HG02623 (cell line): ENCODE results near the gene MRPL1.
A peak's percentile ranks its signal among the peaks of the same experiment; 100 is the strongest.
"Not testable (repeated sequence)": the region's sequence is repeated elsewhere in the genome, so short reads cannot be mapped to it uniquely, and the experiment has no call there.

Source experiments
- ATAC-seq: cut with Tn5 transposase; IDR thresholded peaks from one replicate; pipeline ENCODE4 v1.9.1; 2021; ENCODE audit warnings: moderate library complexity; ENCODE audit not compliant: unreplicated experiment

MRPL1 gene

DNA sequence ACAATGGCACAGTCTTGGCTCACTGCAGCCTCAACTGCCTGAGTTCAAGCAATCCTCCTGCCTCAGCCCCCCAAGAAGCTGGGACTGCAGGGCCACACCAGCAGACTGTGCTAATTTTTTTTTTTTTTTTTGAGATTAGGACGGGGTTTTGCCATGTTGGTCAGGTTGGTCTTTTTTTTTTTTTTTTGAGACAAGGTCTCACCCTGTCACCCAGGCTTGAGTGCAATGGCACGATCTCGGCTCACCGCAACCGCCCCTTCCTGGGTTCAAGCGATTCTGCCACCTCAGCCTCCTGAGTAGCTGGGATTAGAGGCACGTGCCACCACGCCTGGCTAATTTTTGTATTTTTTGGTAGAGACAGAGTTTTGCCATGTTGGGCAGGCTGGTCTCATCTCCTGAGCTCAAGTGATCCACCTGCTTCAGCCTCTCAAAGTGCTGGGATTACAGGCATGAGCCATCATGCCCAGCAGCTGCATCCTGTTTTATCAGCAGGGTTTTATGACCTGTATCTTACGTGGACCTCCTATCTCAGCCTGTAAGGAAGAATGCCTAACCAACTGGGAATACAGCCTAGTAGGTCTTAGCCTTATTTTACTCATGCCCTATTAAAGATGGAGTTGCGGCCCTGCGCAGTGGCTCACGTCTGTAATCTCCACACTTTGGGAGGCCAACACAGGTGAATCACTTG, 13.2 kb upstream of the MRPL1 start:
- no peak for ATAC-seq

DNA sequence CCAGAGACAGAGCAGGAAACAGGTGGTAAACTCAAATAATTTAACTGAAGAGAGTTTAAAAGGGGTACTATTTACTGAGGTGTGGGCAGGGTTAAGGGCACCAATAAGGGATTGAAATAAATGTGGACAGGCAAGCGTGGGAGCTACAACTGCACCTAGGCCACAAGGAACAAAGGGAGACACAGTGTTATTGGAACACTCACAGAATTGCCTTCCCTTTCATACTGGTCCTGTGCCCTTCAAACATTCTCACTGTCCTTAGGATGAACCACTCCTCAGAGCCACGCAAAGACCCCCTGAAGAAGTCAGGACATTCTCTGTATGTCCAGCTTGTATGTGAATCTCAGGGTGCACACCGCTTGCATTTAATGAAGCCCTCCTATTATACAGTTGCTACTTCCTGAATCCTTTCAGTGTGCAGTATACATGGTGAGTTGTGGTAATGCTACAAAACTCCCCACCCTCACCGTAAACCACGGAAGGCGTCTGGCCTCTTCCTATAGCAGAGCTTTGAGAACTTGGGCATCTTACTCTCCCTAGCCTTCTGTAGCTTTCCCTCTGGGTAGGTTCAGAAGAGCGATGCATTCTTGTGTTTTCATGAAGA, 9.6 kb upstream of the MRPL1 start:
- ATAC-seq = peak; percentile 99

DNA sequence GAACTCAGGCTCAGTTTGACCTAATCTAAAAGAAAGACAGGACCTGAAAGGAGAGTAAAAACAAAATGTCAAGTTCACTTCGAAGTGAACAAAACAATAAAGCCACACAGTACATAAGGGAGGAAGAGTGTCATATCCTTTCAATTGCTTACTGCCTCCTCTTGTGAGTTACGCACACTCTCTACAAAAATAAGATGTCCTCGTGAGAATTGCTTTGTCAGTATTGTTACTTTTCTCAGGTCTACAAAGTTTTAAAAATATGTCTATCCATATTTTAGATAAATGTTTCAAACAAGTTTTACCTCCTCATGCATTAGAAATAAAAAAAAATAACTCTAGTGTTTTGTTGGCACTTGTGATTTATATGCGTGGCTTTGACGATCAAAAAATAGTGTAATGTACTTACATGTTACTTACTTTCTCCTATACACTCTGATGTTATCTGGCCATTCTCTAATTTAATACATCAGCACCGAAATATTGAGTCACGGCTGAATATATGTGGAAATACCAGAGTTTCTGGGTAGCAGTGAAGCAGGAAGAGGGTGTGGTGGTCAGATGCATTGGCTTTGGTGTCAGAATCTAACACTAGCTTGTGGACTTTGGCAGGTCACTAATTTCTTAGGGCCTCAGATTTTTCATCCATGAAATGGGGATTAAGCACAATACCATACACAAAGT, 8.1 kb upstream of the MRPL1 start:
- ATAC-seq = no peak

DNA sequence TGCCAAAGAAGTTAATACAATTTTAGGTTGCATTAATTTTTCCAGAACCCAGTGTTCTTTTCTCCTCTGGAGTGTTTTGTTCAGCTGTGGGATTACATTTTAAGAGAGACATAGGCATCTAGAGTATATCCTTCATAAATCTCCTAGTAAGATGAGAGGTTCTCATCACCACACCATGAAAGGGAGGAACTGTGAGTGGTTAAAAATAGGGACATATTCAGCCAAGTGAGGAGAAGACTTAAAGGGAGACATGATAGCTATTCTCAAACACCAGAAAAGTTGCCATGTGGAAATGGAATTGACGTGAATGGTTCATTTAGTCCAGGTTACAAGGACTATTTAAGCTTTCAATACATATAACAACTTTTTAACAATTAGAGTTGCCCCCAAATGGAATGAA, 6.5 kb upstream of the MRPL1 start:
- ATAC-seq = no peak

DNA sequence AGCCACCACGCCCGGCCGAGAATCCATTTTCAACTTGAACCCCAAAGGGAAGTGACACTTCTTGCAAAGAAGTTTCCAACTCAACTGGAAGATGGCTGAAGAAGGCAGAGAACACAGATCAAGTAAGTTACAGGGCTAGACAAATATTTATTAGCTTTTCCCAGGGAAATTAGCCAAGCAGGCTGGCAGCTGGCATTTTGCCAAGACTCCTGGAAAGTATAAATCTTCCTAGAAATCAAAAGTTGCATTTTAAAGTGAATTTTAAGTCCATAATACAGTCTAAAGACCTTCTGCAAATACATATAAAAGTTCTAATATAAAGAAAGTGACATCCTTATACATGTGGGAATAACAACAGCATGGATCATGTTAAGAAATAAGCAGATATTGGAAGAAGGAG, 3.4 kb upstream of the MRPL1 start:
- no peak for ATAC-seq

DNA sequence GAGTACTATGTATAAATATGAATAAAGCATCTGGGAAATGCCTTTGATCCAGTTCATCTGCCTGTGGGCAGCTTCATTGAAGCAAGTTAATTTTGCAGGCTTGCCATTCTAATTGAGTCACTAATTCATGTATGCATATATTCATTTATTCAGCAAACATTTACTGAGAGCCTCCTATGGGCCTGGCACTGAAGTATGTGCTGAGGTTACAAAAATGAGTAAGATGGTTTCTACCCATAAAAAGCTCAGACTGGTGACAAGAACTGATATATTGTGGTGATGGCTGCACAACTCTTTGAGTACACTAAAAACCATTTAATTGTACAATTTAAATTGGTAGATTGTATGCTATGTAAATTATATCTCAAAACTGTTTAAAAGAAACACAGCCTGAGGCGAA, 1.1 kb upstream of the MRPL1 start:
- ATAC-seq = no peak

DNA sequence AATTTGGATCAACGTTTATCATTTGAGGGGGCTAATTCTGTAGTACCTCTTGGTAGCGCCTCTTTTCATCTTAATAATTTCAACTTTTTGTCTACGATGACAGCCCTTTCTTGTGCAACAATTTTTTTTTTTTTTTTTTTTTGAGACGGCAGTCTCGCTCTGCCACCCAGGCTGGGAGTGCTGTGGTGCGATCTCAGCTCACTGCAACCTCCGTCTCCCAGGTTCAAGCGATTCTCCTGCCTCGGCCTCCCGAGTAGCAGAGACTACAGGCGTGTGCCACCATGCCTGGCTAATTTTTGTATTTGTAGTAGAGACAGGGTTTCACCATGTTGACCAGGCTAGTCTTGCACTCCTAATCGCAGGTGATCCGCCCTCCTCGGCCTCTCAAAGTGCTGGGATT, 711 bp downstream of the MRPL1 start:
- not testable (repeated sequence) for ATAC-seq

DNA sequence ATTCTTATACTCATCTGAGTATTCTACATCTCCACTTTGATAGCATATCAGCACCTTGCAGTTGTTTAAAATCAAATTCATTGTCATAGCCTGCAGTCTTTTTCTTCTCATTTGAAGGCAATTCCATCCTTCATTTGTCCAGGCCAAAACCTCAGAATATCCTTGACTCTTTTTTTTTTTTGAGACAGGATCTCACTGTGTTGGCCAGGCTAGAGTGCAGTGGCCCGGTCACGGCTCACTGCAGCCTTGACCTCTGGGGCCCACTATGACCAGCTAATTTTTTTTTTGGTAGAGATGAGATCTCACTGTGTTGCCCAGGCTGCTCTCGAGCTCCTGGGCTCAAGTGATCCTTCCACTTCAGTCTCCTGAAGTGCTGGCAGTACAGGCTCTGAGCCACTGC, 2.6 kb downstream of the MRPL1 start:
- ATAC-seq = no peak

DNA sequence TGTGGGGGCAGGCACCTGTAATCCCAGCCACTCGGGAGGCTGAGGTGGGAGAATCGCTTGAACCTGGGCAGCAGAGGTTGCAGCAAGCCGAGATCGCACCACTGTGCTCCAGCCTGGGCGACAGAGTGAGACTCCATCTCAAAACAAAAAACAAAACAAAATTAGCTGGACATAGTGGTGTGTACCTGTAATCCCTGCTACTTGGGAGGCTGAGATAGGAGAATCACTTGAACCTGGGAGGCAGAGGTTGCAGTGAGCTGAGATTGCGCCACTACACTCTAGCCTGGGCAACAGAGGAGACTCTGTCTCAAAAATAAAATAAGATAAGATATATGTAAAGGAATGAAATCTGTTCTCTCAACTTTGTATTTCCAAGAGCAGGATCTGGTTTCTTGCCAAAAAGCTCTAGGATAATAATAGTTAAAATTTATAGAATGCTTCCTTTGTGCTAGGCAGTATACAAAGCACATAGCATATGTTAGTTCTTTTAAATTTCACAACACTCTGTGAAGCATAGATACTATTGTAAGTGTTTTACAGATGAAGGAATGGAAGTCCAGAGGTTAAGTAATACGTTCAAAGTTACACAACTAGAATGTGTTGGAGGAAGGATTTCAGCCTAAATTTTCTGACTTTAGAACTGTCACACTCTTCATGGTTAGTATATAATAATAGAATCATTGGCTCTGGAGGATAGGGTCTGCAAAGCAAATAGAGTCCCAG, 10.3 kb downstream of the MRPL1 start:
- no peak for ATAC-seq

DNA sequence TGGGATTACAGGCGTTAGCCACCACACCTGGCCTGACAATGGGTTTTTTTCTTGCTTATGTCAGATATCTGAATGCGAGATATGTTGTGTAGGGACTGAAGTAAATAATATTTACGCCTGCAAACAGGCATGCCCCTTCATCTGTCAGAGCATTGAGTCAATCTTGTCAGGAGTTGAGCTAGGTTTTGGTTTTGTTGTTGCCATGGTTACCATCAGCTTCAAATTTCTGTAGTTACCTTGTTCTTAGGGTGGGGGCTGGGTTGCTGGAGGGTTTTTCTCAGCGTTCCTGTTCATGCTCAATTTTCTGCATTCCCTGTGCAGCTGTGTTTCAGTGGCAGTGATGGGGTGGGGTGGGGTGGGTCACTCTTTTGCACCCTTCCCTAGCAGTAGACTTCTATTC, 14.5 kb downstream of the MRPL1 start:
- ATAC-seq = no peak

DNA sequence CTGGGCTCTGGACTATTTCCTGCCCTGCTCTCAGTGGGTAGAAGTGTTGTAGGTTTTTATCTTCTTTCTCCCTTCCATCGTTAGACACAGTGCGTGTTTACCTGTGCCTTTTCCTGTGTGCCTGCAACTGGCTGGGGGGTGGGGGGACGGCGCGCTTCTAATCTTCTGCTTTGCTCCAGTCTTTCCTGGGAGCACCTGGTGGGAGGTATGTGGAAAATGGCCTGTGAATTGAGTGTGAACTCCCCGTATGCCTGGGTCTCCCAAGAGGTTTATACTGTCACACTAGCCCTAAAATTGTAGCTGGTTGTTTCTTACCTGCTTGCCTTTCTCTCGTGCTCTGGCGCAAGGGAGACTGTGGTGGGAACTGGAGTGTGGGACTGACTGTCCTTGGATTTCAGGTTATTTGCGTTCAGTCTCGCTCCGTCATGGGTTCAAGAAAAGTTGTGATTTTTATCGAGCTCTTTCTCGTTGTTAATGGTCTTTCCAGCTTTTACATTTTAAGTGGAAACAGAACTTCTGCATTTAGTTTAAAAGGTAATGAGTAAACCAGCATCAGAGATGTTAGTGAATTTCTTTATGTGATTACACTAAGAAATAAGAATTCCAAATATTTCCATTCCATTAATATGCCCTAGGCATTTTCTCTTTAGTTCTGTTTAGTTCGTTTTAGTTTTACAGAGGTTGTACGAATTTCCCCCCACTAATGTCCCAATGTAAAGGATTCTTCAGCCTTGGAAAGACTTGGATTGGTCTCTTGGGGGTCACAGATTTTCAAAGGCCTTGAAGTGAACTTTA, 15.3 kb downstream of the MRPL1 start:
- no peak for ATAC-seq

DNA sequence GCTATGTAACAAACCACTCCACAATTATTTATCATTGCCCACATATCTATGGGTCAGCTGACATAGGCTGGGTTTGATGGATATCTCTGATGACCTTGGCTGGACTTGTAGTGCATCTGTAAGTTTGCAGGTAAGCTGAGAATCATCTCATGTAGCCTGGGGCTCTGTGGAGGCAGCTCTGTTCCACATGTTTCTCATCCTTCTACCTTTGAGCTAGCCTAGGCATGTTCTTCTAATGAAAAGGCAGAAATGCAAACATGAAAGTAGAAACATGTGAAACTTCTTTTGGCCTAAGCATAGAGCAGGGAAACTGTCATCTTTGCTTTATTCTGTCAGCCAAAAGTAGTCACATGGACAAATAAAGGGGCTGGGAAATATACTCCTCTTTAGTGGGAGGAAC, 18.2 kb downstream of the MRPL1 start:
- no peak for ATAC-seq

DNA sequence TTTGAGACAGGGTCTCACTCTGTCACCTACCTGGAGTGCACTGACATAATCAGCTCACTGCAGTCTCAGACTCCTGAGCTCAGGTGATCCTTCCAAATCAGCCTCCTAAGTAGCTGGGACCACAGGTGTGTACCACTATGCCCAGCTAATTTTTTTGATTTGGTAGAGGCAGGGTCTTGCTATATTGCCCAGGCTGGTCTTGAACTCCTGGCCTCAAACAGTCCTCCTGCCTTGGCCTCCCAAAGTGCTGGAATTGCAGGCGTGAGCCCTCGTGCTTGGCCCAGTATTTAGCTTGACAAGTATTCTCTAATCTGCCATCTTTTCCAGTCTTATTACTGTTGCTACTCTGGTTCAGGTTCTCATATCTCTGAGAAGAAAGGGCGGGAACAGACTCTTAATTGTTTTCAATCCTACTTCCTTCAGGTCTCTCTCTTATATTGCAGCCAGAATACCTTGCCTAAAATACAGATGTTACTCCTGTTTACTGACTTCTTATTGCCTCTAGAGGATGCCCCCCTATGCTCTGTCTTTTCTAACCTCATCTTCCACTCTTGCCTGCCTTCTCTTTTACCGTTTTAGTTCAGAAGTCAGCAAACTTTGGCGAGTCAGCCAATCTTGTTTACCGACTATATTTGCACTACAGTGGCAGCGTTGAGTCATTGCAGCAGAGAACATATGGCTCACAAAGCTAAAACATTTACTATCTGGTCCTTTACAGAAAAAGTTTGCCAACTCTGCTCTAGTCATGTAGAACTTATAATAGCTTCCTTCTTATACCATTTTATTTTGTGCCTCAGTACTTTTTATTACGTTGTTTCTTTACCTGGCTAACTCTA, 19.0 kb downstream of the MRPL1 start:
- ATAC-seq = no peak

DNA sequence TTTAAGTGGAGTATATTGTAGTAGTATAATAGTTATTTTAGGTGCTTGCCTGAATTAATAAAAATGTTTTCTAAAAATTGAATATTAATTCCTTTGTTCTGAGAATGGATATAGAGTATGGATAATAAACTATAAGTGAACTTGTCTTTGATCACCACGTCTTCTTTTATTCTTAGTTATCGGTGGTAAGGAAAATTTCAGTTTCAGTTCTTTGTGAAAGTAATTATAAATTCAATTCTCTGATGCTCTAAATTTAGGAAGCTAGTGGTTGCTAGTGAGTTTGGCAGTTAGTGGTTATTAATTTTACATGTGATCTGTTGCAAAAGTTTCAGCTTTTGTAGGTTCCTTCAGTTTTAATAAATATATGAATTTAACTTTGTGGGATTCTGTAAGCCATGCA, 30.8 kb downstream of the MRPL1 start:
- no peak for ATAC-seq

DNA sequence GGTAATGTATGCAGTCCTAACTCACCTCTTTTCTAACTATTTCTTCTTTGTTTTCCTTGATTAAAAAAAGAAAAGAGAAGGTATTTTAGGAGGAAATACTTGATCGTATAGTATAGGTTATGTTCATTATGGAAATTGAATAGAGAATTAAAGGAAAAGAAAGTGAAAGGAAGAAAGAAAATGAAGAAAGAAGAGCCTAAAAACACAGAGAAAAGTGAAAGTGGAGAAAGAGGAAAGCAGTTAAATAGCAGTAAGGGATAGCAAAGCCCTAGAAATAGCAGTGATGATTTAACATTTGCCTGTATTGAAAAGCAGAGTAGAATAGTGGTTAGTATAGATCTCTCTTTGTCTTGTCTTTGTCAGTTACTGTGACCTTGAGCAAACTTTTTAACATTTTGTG, 37.0 kb downstream of the MRPL1 start:
- no peak for ATAC-seq

DNA sequence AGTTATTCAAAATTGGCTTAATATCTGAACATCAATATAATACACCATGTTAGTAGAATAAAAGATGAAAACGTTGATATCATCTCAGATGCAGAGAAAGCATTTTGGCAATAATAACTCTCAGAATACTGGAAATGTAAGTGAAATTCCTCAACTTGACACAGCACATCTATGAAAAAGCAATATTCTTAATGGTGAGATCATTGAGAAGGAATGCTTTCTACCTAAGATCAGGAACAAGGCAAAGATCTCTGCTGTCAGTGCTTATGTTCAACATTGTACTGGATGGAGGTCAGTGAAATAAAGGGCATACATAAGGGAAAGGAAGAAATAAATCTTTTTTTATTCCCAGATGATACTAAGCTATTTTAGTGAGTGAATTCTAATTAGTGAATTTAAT, 40.6 kb downstream of the MRPL1 start:
- ATAC-seq = no peak

DNA sequence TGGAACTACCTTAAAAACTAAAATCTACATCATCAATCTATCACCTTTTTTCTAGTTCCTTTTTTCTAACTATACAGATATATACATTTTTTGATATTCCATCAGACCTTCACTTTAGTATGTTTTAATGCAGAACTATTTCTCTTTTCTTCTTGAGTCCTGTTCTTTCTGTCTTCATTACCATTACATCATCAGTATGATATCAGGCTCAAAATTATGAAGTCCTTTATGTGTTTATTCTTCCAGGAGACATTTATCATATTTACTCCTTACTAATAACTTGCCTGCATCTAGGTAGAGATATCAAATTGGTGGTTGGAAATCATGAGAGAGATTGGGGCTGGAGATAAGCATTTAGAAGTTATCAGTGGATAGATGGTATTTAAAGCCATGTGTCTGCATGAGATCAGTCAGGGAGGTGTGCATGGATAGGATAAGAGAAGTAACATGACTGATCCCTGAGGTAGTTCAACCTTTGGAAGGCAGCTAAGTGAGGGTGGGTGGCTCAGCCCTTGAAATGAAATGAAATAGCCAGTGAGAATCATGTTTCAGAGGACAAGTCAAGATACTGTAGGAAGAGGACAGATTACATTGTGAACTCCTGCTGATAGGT, 43.1 kb downstream of the MRPL1 start:
- no peak for ATAC-seq

DNA sequence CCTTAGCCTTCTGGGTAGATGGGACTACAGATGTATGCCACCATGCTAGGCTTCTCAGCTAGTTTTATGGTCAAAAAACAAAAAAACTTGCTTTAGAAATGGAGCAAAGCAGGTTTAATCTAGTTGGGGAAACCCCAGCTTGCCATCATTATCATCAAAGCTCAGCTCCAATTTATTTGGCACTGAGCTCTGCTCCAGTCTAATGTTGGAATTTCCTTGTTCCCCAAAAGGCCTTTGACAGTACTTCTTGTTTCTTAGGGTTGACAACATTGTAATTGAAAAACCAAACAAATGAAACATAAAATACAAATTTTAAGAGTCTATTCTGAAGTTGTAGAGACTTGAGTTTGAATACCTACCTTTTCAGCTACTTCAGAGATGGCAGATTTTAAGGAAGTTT, 48.0 kb downstream of the MRPL1 start:
- no peak for ATAC-seq

DNA sequence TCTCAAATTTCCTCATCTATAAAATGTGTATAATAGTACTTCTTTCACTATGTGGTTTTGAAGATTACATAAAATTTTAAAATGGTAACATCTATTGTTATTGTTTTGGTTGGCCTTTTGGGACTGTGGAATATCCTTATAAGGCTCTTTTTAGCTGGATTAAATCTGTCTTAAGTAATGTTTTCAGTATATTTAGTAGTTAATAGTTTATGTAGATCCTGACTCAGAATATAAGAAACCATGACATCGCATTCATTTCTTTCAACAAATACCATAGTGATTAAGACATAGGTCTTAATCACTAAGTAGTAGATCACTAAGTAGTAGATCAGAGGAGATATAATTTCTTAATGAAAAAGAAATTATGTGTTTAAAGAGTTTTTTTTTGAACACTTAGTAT, 48.5 kb downstream of the MRPL1 start:
- no peak for ATAC-seq
